H1 (cell line): ENCODE data around the gene FOXD2.

Source experiments
- MAX ChIP-seq: IDR thresholded peaks from 2 replicates; pipeline ENCODE4 v1.6.1; 2012; ENCODE audit warnings: inconsistent platforms
- SP4 ChIP-seq: IDR thresholded peaks from 2 replicates; pipeline ENCODE4 v1.6.1; 2012; ENCODE audit warnings: low read length, inconsistent platforms
- SRF ChIP-seq: IDR thresholded peaks from 2 replicates; pipeline ENCODE4 v1.6.1; 2011; ENCODE audit warnings: mild to moderate bottlenecking, low read depth, low read length, moderate library complexity
- TAF1 ChIP-seq: IDR thresholded peaks from 2 replicates; pipeline ENCODE4 v1.6.1; 2011; ENCODE audit warnings: mild to moderate bottlenecking, low read depth, low read length
- TF ChIP-seq, protein P1 (sequence below), 3 experiments: IDR thresholded peaks; 1 replicate in 2 of 3; 2 replicates in 1 of 3; pipeline versions ENCODE4 v1.5.1 to v1.6.1; 2011; ENCODE audit warnings: low read length in 3 of 3, mild to moderate bottlenecking in 3 of 3, inconsistent platforms in 2 of 3, low read depth in 1 of 3, moderate library complexity in 1 of 3; ENCODE audit not compliant: insufficient read depth in 1 of 3; ENCODE audit errors: control extremely low read depth in 1 of 3

DNA sequence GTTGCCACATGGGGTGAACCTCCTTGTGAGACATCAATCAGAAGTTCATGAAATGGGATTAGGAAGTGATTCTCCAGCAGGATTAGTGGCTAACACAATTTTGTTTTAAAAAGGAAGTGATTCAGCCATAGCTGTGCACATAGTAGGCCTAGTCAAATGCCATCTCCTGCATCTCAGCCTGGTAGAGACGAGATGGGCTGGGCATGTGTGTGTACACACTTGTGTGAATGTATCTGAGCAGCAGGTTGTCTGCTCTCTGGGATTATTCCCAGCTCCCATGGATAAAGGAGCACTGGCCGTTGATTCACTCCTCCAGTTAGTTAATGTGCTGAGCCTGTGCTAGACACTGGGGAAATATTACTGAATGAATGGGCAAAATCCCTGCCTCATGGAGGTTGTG lies 19.7 kb upstream of the FOXD2 start:
- no peak for TF ChIP-seq TAF1
- TF ChIP-seq MAX = no peak
- TF ChIP-seq, protein P1, sequence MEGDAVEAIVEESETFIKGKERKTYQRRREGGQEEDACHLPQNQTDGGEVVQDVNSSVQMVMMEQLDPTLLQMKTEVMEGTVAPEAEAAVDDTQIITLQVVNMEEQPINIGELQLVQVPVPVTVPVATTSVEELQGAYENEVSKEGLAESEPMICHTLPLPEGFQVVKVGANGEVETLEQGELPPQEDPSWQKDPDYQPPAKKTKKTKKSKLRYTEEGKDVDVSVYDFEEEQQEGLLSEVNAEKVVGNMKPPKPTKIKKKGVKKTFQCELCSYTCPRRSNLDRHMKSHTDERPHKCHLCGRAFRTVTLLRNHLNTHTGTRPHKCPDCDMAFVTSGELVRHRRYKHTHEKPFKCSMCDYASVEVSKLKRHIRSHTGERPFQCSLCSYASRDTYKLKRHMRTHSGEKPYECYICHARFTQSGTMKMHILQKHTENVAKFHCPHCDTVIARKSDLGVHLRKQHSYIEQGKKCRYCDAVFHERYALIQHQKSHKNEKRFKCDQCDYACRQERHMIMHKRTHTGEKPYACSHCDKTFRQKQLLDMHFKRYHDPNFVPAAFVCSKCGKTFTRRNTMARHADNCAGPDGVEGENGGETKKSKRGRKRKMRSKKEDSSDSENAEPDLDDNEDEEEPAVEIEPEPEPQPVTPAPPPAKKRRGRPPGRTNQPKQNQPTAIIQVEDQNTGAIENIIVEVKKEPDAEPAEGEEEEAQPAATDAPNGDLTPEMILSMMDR (IDR thresholded peaks at IDR 0.05; ENCODE audit: control extremely low read depth in 1 of 3, insufficient read depth in 1 of 3, low read depth in 1 of 3, low read length in 3 of 3) = no peak
- no peak for TF ChIP-seq SRF
- no peak for TF ChIP-seq SP4
